Neutrophil (primary cell): ENCODE data around the gene GSS.

Experiments used
- H3K27ac ChIP-seq: fragments of 200-600 bp; sonication (generic); 2 replicates; pipeline ENCODE4 v1.5.1; 2016; ENCODE audit warnings: mild to moderate bottlenecking, moderate library complexity
- H3K27me3 ChIP-seq: fragments of 200-600 bp; sonication (generic); 2 replicates; pipeline ENCODE4 v1.6.0; 2016; ENCODE audit warnings: mild to moderate bottlenecking
- H3K36me3 ChIP-seq: fragments of 200-600 bp; sonication (generic); 2 replicates; pipeline ENCODE4 v1.5.1; 2017
- H3K4me1 ChIP-seq, 2 experiments: fragments of 200-600 bp in 1 of 2; sonication (generic) in 1 of 2; 1 replicate in 1 of 2; 2 replicates in 1 of 2; pipeline versions ENCODE4 v1.5.1 to v1.6.1; 2013 to 2016; ENCODE audit warnings: low read depth in 1 of 2, low read length in 1 of 2, mild to moderate bottlenecking in 1 of 2, moderate library complexity in 1 of 2; ENCODE audit not compliant: control insufficient read depth in 1 of 2, insufficient read depth in 1 of 2
- H3K4me3 ChIP-seq, 2 experiments: fragments of 200-600 bp in 1 of 2; sonication (generic) in 1 of 2; 1 replicate in 1 of 2; 2 replicates in 1 of 2; pipeline ENCODE4 v1.5.1; 2013 to 2016; ENCODE audit warnings: low read depth in 1 of 2, low read length in 1 of 2, mild to moderate bottlenecking in 1 of 2, moderate library complexity in 1 of 2
- H3K9me3 ChIP-seq: fragments of 200-600 bp; sonication (generic); 2 replicates; pipeline ENCODE4 v1.5.1; 2016
- TF ChIP-seq, protein P1 (sequence below): fragments of 200-600 bp; sonication (generic); IDR thresholded peaks from 2 replicates; pipeline ENCODE4 v1.5.1; 2016; ENCODE audit warnings: antibody characterized with exemption

GSS gene

DNA sequence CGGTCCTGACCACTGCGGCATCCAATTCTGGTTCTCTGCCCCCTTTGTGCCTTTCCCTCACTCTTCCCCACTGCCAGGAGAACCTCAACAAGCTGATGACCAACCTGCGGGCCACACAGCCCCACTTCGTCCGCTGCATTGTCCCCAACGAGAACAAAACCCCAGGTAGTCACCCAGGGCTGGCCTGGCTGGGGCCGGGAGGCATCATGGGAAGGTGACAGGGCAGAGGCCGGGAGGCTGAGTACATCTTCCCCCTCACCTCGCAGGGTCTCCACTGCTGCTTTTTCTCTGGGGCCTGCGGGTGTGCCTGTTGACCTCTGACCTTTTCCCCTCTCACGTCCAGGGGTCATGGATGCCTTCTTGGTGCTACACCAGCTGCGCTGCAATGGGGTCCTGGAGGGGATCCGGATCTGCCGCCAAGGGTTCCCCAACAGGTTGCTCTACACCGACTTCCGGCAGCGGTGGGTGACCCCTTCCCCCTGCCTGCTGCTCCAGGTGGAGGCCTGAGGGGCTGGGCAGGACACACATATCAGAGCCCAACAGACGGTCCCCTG, 35.1 kb upstream of the GSS start:
- Histone ChIP-seq H3K27ac (no peak overlapping the region), H3K4me3 (no peak overlapping the region), H3K27me3 (no peaks in the 10 kb centered on the region), H3K4me1 (no peaks in the 10 kb centered on the region), H3K9me3 (no peaks in the 10 kb centered on the region), H3K36me3 (peaks cover 62% of the 10 kb centered on the region)
- TF ChIP-seq, protein P1, sequence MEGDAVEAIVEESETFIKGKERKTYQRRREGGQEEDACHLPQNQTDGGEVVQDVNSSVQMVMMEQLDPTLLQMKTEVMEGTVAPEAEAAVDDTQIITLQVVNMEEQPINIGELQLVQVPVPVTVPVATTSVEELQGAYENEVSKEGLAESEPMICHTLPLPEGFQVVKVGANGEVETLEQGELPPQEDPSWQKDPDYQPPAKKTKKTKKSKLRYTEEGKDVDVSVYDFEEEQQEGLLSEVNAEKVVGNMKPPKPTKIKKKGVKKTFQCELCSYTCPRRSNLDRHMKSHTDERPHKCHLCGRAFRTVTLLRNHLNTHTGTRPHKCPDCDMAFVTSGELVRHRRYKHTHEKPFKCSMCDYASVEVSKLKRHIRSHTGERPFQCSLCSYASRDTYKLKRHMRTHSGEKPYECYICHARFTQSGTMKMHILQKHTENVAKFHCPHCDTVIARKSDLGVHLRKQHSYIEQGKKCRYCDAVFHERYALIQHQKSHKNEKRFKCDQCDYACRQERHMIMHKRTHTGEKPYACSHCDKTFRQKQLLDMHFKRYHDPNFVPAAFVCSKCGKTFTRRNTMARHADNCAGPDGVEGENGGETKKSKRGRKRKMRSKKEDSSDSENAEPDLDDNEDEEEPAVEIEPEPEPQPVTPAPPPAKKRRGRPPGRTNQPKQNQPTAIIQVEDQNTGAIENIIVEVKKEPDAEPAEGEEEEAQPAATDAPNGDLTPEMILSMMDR = no peak

DNA sequence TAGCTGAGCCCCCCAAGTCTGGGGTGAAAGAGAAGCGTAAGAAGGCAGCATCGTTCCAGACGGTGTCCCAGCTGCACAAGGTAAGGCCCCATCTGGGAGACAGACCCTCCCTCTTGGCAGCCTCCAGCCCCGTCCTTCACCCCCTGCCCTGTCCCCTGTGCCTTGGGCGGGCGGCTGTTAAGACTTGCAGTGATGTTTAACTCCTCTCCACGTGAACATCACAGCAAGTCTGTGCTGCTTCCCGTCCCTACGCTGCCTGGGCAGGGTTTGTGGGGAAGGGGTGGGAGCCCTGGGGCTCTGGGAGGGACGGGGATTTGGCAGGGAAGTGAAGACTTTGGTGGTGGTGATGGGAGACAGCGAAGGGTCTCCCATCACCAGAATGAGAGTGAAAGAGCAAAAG, 34.6 kb upstream of the GSS start:
- Histone ChIP-seq H3K36me3 (peaks cover 57% of the 10 kb centered on the region), H3K27ac (no peak overlapping the region), H3K4me3 (no peak overlapping the region), H3K27me3 (no peaks in the 10 kb centered on the region), H3K9me3 (no peaks in the 10 kb centered on the region), H3K4me1 (no peaks in the 10 kb centered on the region)
- TF ChIP-seq, protein P1 = no peak

DNA sequence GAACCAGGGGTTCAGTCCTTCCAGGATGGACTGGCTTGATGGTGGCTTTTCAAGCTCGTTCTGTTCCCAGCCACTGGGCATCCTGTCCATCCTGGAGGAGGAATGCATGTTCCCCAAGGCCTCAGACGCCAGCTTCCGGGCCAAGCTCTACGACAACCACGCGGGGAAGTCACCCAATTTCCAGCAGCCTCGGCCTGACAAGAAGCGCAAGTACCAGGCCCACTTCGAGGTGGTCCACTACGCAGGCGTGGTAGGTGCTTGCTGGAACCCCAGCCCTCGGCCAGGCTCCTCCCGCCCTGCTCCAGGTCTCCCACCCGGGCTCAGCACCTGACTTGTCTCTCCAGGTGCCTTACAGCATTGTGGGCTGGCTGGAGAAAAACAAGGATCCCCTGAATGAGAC, 34.1 kb upstream of the GSS start:
- Histone ChIP-seq H3K4me3 (no peak overlapping the region), H3K27ac (no peak overlapping the region), H3K27me3 (peaks cover 5% of the 10 kb centered on the region), H3K9me3 (no peaks in the 10 kb centered on the region), H3K4me1 (no peaks in the 10 kb centered on the region), H3K36me3 (peaks cover 52% of the 10 kb centered on the region)
- TF ChIP-seq, protein P1 = no peak

DNA sequence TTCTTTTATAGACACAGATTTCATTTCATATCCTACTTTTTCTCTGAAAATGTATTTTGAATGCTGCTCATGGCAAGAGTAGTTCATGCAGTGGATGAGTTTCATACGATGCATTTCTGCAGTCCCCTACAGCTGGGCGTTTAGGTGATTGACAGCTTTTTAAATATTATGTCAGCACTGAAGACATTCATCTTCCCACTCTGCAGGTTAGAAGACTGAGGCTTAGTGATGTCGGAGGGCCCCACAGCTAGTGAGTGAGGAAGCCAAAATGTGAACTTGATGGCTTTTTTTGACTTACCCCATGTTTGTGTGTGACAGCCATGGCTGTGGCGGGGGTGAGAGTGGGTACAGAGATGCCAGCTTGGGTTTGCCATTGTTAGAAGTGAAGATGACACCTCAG, 33.5 kb upstream of the GSS start:
- Histone ChIP-seq H3K27me3 (peaks cover 10% of the 10 kb centered on the region), H3K4me3 (no peak overlapping the region), H3K36me3 (peaks cover 46% of the 10 kb centered on the region), H3K9me3 (no peaks in the 10 kb centered on the region), H3K27ac (no peak overlapping the region), H3K4me1 (no peaks in the 10 kb centered on the region)
- TF ChIP-seq, protein P1 = no peak

DNA sequence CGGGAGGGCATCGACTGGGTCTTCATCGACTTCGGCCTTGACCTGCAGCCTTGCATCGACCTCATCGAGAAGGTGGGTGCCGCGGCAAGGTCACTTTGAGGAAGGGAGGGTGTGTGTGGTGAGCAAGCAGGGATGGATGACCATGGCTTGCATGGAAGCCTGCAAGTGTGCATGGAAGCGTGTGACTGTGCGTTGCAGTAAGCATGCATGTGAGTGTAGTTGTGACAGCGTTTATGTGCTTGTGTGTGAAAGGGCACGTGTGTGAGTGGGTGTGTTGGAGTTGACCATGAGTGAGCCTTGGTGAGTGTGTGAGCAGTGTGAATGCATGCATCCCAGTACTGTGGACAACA, 32.6 kb upstream of the GSS start:
- Histone ChIP-seq H3K4me3 (no peak overlapping the region), H3K27me3 (peaks cover 20% of the 10 kb centered on the region), H3K36me3 (peaks cover 37% of the 10 kb centered on the region), H3K27ac (no peak overlapping the region), H3K4me1 (no peaks in the 10 kb centered on the region), H3K9me3 (no peaks in the 10 kb centered on the region)
- TF ChIP-seq, protein P1 = no peak
